ENCODE data around the gene ZBTB20.

DNA sequence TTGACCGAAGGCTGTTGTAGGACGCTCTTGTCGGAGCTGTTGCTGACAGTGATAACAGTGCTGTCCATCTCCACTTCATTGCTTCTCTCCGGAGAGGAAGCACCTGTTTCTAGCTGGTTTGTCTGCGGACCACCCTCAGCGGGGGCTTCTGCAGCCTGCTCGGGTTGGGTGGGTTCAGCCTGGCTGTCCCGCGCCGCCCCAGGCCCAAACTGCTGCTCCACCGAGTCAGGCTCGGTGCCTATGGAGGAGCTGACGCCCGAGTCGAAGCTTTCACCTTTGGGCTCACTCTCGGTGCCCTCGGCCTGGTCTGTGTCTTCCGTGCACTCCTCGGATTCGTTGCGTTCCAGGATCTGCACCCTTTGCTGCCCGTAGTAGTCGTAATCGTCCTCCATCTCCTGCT, 796.4 kb downstream of the ZBTB20 start:
- TF ChIP-seq, protein P1, sequence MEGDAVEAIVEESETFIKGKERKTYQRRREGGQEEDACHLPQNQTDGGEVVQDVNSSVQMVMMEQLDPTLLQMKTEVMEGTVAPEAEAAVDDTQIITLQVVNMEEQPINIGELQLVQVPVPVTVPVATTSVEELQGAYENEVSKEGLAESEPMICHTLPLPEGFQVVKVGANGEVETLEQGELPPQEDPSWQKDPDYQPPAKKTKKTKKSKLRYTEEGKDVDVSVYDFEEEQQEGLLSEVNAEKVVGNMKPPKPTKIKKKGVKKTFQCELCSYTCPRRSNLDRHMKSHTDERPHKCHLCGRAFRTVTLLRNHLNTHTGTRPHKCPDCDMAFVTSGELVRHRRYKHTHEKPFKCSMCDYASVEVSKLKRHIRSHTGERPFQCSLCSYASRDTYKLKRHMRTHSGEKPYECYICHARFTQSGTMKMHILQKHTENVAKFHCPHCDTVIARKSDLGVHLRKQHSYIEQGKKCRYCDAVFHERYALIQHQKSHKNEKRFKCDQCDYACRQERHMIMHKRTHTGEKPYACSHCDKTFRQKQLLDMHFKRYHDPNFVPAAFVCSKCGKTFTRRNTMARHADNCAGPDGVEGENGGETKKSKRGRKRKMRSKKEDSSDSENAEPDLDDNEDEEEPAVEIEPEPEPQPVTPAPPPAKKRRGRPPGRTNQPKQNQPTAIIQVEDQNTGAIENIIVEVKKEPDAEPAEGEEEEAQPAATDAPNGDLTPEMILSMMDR (IDR thresholded peaks at IDR 0.05; ENCODE audit: low read length) = no peak
- TF ChIP-seq EZH2phosphoT487 (IDR thresholded peaks at IDR 0.05; ENCODE audit: low read length) = no peak
- TF ChIP-seq EZH2 (optimal IDR thresholded peaks at IDR 0.05; ENCODE audit: low read depth, low read length) = no peak

Measured in MM.1S (cell line).